Stomach smooth muscle (tissue), 2 donors: ENCODE data around the gene PTPRZ1.

ENCODE experiments used
- H3K27ac ChIP-seq: one replicate; pipeline ENCODE4 v1.7.0; 2013; ENCODE audit warnings: mild to moderate bottlenecking, low read length, inconsistent platforms
- H3K27me3 ChIP-seq, 2 donors: one replicate each; pipeline ENCODE4 v1.7.0; 2013; ENCODE audit warnings: low read length in 2 of 2; ENCODE audit not compliant: insufficient read depth in 2 of 2, control insufficient read depth in 1 of 2
- H3K36me3 ChIP-seq, 2 donors: one replicate each; pipeline ENCODE4 v1.7.0; 2013; ENCODE audit warnings: low read length in 2 of 2; ENCODE audit not compliant: control insufficient read depth in 2 of 2, insufficient read depth in 2 of 2
- H3K4me1 ChIP-seq: one replicate; pipeline ENCODE4 v1.7.0; 2013; ENCODE audit warnings: low read length; ENCODE audit not compliant: control insufficient read depth, insufficient read depth
- H3K4me3 ChIP-seq, 2 donors: one replicate each; pipeline ENCODE4 v1.7.0; 2013; ENCODE audit warnings: low read length in 2 of 2
- H3K9ac ChIP-seq, 2 donors: one replicate each; pipeline ENCODE4 v1.7.0; 2013; ENCODE audit warnings: low read length in 2 of 2, mild to moderate bottlenecking in 1 of 2
- H3K9me3 ChIP-seq, 2 donors: one replicate each; pipeline ENCODE4 v1.7.0; 2013; ENCODE audit warnings: low read length in 2 of 2; ENCODE audit not compliant: control insufficient read depth in 2 of 2
- donor health status: healthy.
- donor health status: Pancreatic carcinoma.

PTPRZ1 gene

DNA sequence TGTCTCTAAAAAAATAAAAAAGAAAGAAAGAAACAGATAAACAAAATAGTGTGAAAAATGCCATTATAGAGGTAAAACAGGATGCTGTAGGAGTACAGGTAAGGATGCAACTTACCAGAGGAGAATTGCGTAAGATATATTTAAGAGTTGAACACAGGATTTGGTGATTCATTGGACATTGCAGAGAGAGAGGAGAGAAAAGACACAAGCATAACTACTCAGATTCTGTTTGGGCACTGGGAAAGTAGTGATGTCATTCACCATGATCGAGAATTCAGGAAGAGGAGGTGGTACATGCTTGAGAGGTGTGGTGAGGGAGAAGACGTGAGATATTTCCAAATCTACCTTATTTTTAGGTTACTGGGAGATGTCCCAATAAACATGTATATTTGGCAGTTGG, 173.4 kb downstream of the PTPRZ1 start:
- Histone ChIP-seq H3K27me3 (no peaks in the 10 kb centered on the region), H3K36me3 (no peaks in the 10 kb centered on the region), H3K4me1 (no peaks in the 10 kb centered on the region), H3K27ac (no peak overlapping the region), H3K9me3 (no peaks in the 10 kb centered on the region), H3K9ac (no peak overlapping the region), H3K4me3 (no peak overlapping the region)

DNA sequence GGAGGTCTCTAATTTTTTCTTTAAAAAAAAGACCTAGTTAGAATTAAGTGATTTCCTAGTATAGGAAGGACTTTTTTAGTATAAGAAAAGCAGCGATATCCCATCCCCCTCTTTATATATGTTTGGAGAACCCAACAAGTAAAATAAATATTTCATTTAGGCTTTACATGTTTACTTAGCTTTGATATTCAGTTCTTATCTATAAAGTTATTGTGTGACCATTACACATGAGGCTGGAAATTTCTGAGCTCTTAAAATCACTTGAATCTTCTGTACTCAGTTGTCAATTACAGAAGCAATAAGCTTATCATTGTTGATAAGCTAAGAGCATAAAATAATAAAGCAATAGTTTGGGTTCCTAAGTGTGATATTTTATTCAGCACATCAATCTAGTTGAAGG, 181.4 kb downstream of the PTPRZ1 start:
- H3K4me3 ChIP-seq, result no peak overlapping the region

DNA sequence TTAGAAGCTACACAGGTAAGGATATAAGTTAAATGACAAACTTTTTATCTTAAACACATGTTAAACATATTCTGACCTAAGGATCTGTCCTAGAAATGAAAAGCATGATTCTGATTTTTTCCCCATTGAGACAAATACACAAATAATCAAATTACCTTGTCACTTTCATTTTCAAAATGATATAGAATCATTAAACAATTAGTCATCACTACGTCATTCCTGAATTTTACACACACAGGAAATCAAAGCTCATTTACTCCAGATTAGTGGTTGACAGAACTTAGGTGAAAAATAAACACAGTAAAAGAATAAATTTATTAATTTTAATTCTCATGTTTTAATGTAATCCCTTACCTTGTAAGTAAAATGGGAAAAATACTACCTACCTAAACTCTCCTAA, 182.1 kb downstream of the PTPRZ1 start:
- H3K9ac ChIP-seq, result no peak overlapping the region
- no peak overlapping the region for H3K4me3 ChIP-seq
- H3K4me1 ChIP-seq, result no peaks in the 10 kb centered on the region
- H3K27me3 ChIP-seq, result no peaks in the 10 kb centered on the region
- no peak overlapping the region for H3K27ac ChIP-seq
- H3K36me3 ChIP-seq, result no peaks in the 10 kb centered on the region
- no peaks in the 10 kb centered on the region for H3K9me3 ChIP-seq

More for the DNA sequence above, 181.4 kb downstream of the PTPRZ1 start:
- no peaks in the 10 kb centered on the region for H3K36me3 ChIP-seq
- no peaks in the 10 kb centered on the region for H3K9me3 ChIP-seq
- H3K4me1 ChIP-seq, result no peaks in the 10 kb centered on the region
- H3K27me3 ChIP-seq, result no peaks in the 10 kb centered on the region
- no peak overlapping the region for H3K9ac ChIP-seq
- H3K27ac ChIP-seq, result no peak overlapping the region

- no peak overlapping the region for H3K9ac ChIP-seq
- H3K4me3 ChIP-seq, result no peak overlapping the region
- H3K27me3 ChIP-seq, result no peaks in the 10 kb centered on the region
These were observed 184.0 kb downstream of the PTPRZ1 start for GRCh38 chr7:122056977-122057376.

GRCh38 chr7:122059542-122059941, 186.6 kb downstream of the PTPRZ1 start:
- H3K27me3 ChIP-seq, result no peaks in the 10 kb centered on the region
- no peak overlapping the region for H3K4me3 ChIP-seq
- no peak overlapping the region for H3K27ac ChIP-seq
- H3K36me3 ChIP-seq, result no peaks in the 10 kb centered on the region
- H3K4me1 ChIP-seq, result no peaks in the 10 kb centered on the region
- H3K9ac ChIP-seq, result no peak overlapping the region
- no peaks in the 10 kb centered on the region for H3K9me3 ChIP-seq

More at GRCh38 chr7:122056977-122057376, 184.0 kb downstream of the PTPRZ1 start:
- Histone ChIP-seq H3K9me3 (no peaks in the 10 kb centered on the region), H3K36me3 (no peaks in the 10 kb centered on the region), H3K4me1 (no peaks in the 10 kb centered on the region), H3K27ac (no peak overlapping the region)

- Histone ChIP-seq H3K27me3 (no peaks in the 10 kb centered on the region), H3K4me1 (no peaks in the 10 kb centered on the region), H3K36me3 (no peaks in the 10 kb centered on the region), H3K9ac (no peak overlapping the region), H3K9me3 (no peaks in the 10 kb centered on the region), H3K4me3 (no peak overlapping the region), H3K27ac (no peak overlapping the region)
These were observed 190.2 kb downstream of the PTPRZ1 start for GRCh38 chr7:122063146-122063545.

DNA sequence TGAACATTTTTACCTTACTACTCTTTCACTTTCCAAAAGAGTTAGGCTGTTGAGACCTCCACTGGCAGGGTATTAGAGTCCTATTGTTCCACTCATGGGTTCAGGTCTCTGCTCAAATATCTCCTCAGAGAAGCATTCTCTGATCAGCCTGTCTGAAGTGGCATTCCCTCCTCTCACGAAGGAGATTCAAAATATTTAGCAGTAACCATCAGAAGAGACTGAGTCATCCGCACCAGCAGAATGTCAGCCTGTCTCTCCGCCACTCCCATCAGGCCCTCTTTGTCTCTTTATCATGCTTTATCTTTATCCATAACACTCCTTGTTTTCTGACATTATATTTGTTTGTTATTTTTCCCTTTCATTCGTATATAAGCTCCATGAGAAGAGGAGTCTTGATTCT, 192.0 kb downstream of the PTPRZ1 start:
- Histone ChIP-seq H3K4me1 (no peaks in the 10 kb centered on the region), H3K9ac (no peak overlapping the region), H3K27me3 (no peaks in the 10 kb centered on the region), H3K36me3 (no peaks in the 10 kb centered on the region), H3K4me3 (no peak overlapping the region), H3K9me3 (no peaks in the 10 kb centered on the region), H3K27ac (no peak overlapping the region)

GRCh38 chr7:122067077-122067476, 194.1 kb downstream of the PTPRZ1 start:
- Histone ChIP-seq H3K36me3 (no peaks in the 10 kb centered on the region), H3K9ac (no peak overlapping the region), H3K9me3 (no peaks in the 10 kb centered on the region), H3K27me3 (no peaks in the 10 kb centered on the region), H3K27ac (no peak overlapping the region), H3K4me3 (no peak overlapping the region), H3K4me1 (no peaks in the 10 kb centered on the region)

- Histone ChIP-seq H3K27ac (no peak overlapping the region), H3K9me3 (no peaks in the 10 kb centered on the region), H3K27me3 (no peaks in the 10 kb centered on the region), H3K36me3 (no peaks in the 10 kb centered on the region), H3K4me1 (no peaks in the 10 kb centered on the region), H3K4me3 (no peak overlapping the region), H3K9ac (no peak overlapping the region)
These were observed 195.1 kb downstream of the PTPRZ1 start for GRCh38 chr7:122068046-122068445.

- no peaks in the 10 kb centered on the region for H3K27me3 ChIP-seq
These were observed 196.0 kb downstream of the PTPRZ1 start for GRCh38 chr7:122068999-122069398.

GRCh38 chr7:122070062-122070461, 197.1 kb downstream of the PTPRZ1 start:
- peaks cover 0 to 6% of the 10 kb centered on the region in 2 donors for H3K36me3 ChIP-seq
- no peak overlapping the region for H3K9ac ChIP-seq
- H3K9me3 ChIP-seq, result peaks cover 0 to 3% of the 10 kb centered on the region in 2 donors
- no peak overlapping the region for H3K4me3 ChIP-seq
- no peak overlapping the region for H3K27ac ChIP-seq
- no peaks in the 10 kb centered on the region for H3K27me3 ChIP-seq
- H3K4me1 ChIP-seq, result no peaks in the 10 kb centered on the region

More at GRCh38 chr7:122068999-122069398, 196.0 kb downstream of the PTPRZ1 start:
- Histone ChIP-seq H3K9ac (no peak overlapping the region), H3K27ac (no peak overlapping the region), H3K4me3 (no peak overlapping the region), H3K4me1 (no peaks in the 10 kb centered on the region), H3K9me3 (no peaks in the 10 kb centered on the region), H3K36me3 (peaks cover 0 to 1% of the 10 kb centered on the region in 2 donors)
